IPS-18c (cell line): ENCODE measurements around the gene SH2D6.
A peak's percentile ranks its signal among the peaks of the same experiment; 100 is the strongest.

ENCODE experiments used
- H3K4me3 ChIP-seq: 2 replicates; pipeline ENCODE4 v1.7.0; 2013; ENCODE audit warnings: low read depth, mild to moderate bottlenecking, low read length, moderate library complexity; ENCODE audit not compliant: insufficient read depth
- H3K9me3 ChIP-seq: one replicate; pipeline ENCODE4 v1.6.1; 2013; ENCODE audit warnings: mild to moderate bottlenecking, low read length, moderate library complexity; ENCODE audit not compliant: control insufficient read depth, insufficient read depth

The SH2D6 gene

GRCh38 chr2:85414761-85415553 lies 3.6 kb upstream of the SH2D6 start:
- H3K9me3 ChIP-seq: no peaks in the 10 kb centered on the region
- no peak overlapping the region for H3K4me3 ChIP-seq

GRCh38 chr2:85415980-85416650 lies 2.4 kb upstream of the SH2D6 start:
- Histone ChIP-seq H3K4me3 (no peak overlapping the region), H3K9me3 (no peaks in the 10 kb centered on the region)

- no peaks in the 10 kb centered on the region for H3K9me3 ChIP-seq
Measured at GRCh38 chr2:85419009-85419675, 628 bp downstream of the SH2D6 start.

GRCh38 chr2:85420536-85421259 lies 2.2 kb downstream of the SH2D6 start:
- Histone ChIP-seq H3K9me3 (no peaks in the 10 kb centered on the region), H3K4me3 (no peak overlapping the region)

More at GRCh38 chr2:85419009-85419675, 628 bp downstream of the SH2D6 start:
- H3K4me3 ChIP-seq: peak overlapping the region; percentile 90

GRCh38 chr2:85421260-85422071 lies 3.0 kb downstream of the SH2D6 start:
- H3K4me3 ChIP-seq: no peak overlapping the region
- H3K9me3 ChIP-seq: no peaks in the 10 kb centered on the region

GRCh38 chr2:85422072-85422457 lies 3.6 kb downstream of the SH2D6 start:
- no peak overlapping the region for H3K4me3 ChIP-seq
- no peaks in the 10 kb centered on the region for H3K9me3 ChIP-seq

GRCh38 chr2:85423525-85423924 lies 5.0 kb downstream of the SH2D6 start:
- no peaks in the 10 kb centered on the region for H3K9me3 ChIP-seq

GRCh38 chr2:85425588-85425987 lies 7.1 kb downstream of the SH2D6 start:
- no peaks in the 10 kb centered on the region for H3K9me3 ChIP-seq
- H3K4me3 ChIP-seq: no peak overlapping the region

More at GRCh38 chr2:85423525-85423924, 5.0 kb downstream of the SH2D6 start:
- no peak overlapping the region for H3K4me3 ChIP-seq

- Histone ChIP-seq H3K4me3 (no peak overlapping the region; the same call in 1 of the 2 replicates), H3K9me3 (no peaks in the 10 kb centered on the region)
Measured at GRCh38 chr2:85427300-85427835, 8.9 kb downstream of the SH2D6 start.

- Histone ChIP-seq H3K9me3 (no peaks in the 10 kb centered on the region), H3K4me3 (no peak overlapping the region)
Measured at GRCh38 chr2:85428343-85428881, 9.9 kb downstream of the SH2D6 start.

GRCh38 chr2:85429213-85429923 lies 10.9 kb downstream of the SH2D6 start:
- no peaks in the 10 kb centered on the region for H3K9me3 ChIP-seq
- no peak overlapping the region for H3K4me3 ChIP-seq

- Histone ChIP-seq H3K9me3 (no peaks in the 10 kb centered on the region), H3K4me3 (no peak overlapping the region)
Measured at GRCh38 chr2:85429924-85430289, 11.4 kb downstream of the SH2D6 start.

- H3K4me3 ChIP-seq: peak overlapping the region; percentile 53
- no peaks in the 10 kb centered on the region for H3K9me3 ChIP-seq
Measured at GRCh38 chr2:85430752-85431569, 12.4 kb downstream of the SH2D6 start.

GRCh38 chr2:85431570-85432205 lies 13.2 kb downstream of the SH2D6 start:
- Histone ChIP-seq H3K9me3 (no peaks in the 10 kb centered on the region), H3K4me3 (peak overlapping the region; percentile 53)
